ENCODE results near the gene CREB3L4.

GRCh38 chr1:153936011-153936802 lies 31.5 kb upstream of the CREB3L4 start:
- TF ChIP-seq GATA3 (IDR thresholded peaks at IDR 0.05; ENCODE audit: low read depth, low read length) (no peak), GATA2 (IDR thresholded peaks at IDR 0.05; ENCODE audit: low read depth, low read length) (no peak)
